ENCODE results near the gene RNF157. TPM values are rescaled to one million over a fixed set of nuclear protein-coding genes. Genes with fewer than 3 reads are reported as not detected.

Gene RNF157
- total and polyA plus RNA-seq, 2 experiments from 2014 or later: 11.0 to 15.0 TPM

GRCh38 chr17:76243826-76244679 lies 3.8 kb upstream of the RNF157 start:
- Histone ChIP-seq H3K9me3 (ENCODE audit: low read depth) (no peaks in the 10 kb centered on the region), H3K27me3 (peaks cover 10% of the 10 kb centered on the region), H3K4me1 (ENCODE audit: low read depth) (peaks cover 14% of the 10 kb centered on the region), H3K36me3 (no peaks in the 10 kb centered on the region), H3K27ac (no peak overlapping the region), H3K4me3 (no peak overlapping the region)
- peak in 1 of 2 donors; percentile 26 for DNase-seq (ENCODE audit: low read depth in 1 of 2, low spot score in 1 of 2)
- TF ChIP-seq CTCF (IDR thresholded peaks at IDR 0.05; ENCODE audit: low read depth, low read length): no peak

GRCh38 chr17:76241691-76242255 lies 1.5 kb upstream of the RNF157 start:
- no peak overlapping the region for H3K27ac ChIP-seq
- DNase-seq (ENCODE audit: low read depth in 1 of 2, low spot score in 1 of 2): no peak
- no peak overlapping the region for H3K4me3 ChIP-seq
- H3K36me3 ChIP-seq: no peaks in the 10 kb centered on the region
- H3K9me3 ChIP-seq (ENCODE audit: low read depth): no peaks in the 10 kb centered on the region
- TF ChIP-seq CTCF (IDR thresholded peaks at IDR 0.05; ENCODE audit: low read depth, low read length): no peak
- peaks cover 9% of the 10 kb centered on the region for H3K4me1 ChIP-seq (ENCODE audit: low read depth)
- H3K27me3 ChIP-seq: peaks cover 29% of the 10 kb centered on the region

GRCh38 chr17:76241204-76241538 lies 878 bp upstream of the RNF157 start:
- TF ChIP-seq CTCF (IDR thresholded peaks at IDR 0.05; ENCODE audit: low read depth, low read length): no peak
- H3K9me3 ChIP-seq (ENCODE audit: low read depth): no peaks in the 10 kb centered on the region
- H3K36me3 ChIP-seq: no peaks in the 10 kb centered on the region
- DNase-seq (ENCODE audit: low read depth in 1 of 2, low spot score in 1 of 2): no peak
- H3K4me1 ChIP-seq (ENCODE audit: low read depth): peaks cover 3% of the 10 kb centered on the region
- H3K27me3 ChIP-seq: peaks cover 29% of the 10 kb centered on the region
- H3K27ac ChIP-seq: no peak overlapping the region
- peak overlapping the region; percentile 34 for H3K4me3 ChIP-seq

- no peak overlapping the region for H3K27ac ChIP-seq
- TF ChIP-seq CTCF (IDR thresholded peaks at IDR 0.05; ENCODE audit: low read depth, low read length): no peak
- no peaks in the 10 kb centered on the region for H3K36me3 ChIP-seq
- no peaks in the 10 kb centered on the region for H3K9me3 ChIP-seq (ENCODE audit: low read depth)
- peak overlapping the region; percentile 47 for H3K4me3 ChIP-seq
- DNase-seq (ENCODE audit: low read depth in 1 of 2, low spot score in 1 of 2): peak in 1 of 2 donors; percentile 17
- no peaks in the 10 kb centered on the region for H3K4me1 ChIP-seq (ENCODE audit: low read depth)
- peaks cover 29% of the 10 kb centered on the region for H3K27me3 ChIP-seq
Observed at GRCh38 chr17:76239538-76240274, 587 bp downstream of the RNF157 start.

GRCh38 chr17:76238847-76239537 lies 1.3 kb downstream of the RNF157 start:
- Histone ChIP-seq H3K4me1 (ENCODE audit: low read depth) (no peaks in the 10 kb centered on the region), H3K9me3 (ENCODE audit: low read depth) (no peaks in the 10 kb centered on the region), H3K27me3 (peaks cover 29% of the 10 kb centered on the region), H3K27ac (no peak overlapping the region), H3K36me3 (no peaks in the 10 kb centered on the region), H3K4me3 (no peak overlapping the region)
- DNase-seq (ENCODE audit: low read depth in 1 of 2, low spot score in 1 of 2): no peak
- no peak for TF ChIP-seq CTCF (IDR thresholded peaks at IDR 0.05; ENCODE audit: low read depth, low read length)
